Measurements from ENCODE around the gene SERPINB1. TPM values are rescaled to one million over a fixed set of nuclear protein-coding genes. Genes with fewer than 3 reads are reported as not detected.
A peak's percentile ranks its signal among the peaks of the same experiment; 100 is the strongest.

The SERPINB1 gene
- total and polyA plus RNA-seq, 9 of the 15 experiments (the other 6 are each of a cell fraction or from before 2014, with no cell fraction given) = 33.9 to 108 (median 63.8) TPM

GRCh38 chr6:2799936-2800527, 41.6 kb downstream of the SERPINB1 start (continued):
- TF ChIP-seq ZNF592 (IDR thresholded peaks at IDR 0.05) (peak; percentile 36; the same call in 1 of the 2 replicates), TFAM (CRISPR knock-in tag; conservative IDR thresholded peaks at IDR 0.05) (no peak), ZNF217 (CRISPR knock-in tag; IDR thresholded peaks at IDR 0.05) (no peak), E2F3 (CRISPR knock-in tag; IDR thresholded peaks at IDR 0.05) (no peak), ZNF239 (CRISPR knock-in tag; IDR thresholded peaks at IDR 0.05) (no peak), SMC3 (conservative IDR thresholded peaks at IDR 0.05; ENCODE audit: insufficient read depth, low read depth, low read length) (no peak), BCL6 (CRISPR knock-in tag; IDR thresholded peaks at IDR 0.05) (no peak), POU5F1 (IDR thresholded peaks at IDR 0.05; ENCODE audit: borderline replicate concordance, low read depth, low read length, partially characterized antibody) (no peak), E2F4 (CRISPR knock-in tag; IDR thresholded peaks at IDR 0.05; ENCODE audit: low read depth) (no peak), KAT7 (CRISPR knock-in tag; IDR thresholded peaks at IDR 0.05; ENCODE audit: borderline replicate concordance) (no peak), HEY1 (CRISPR knock-in tag; IDR thresholded peaks at IDR 0.05; ENCODE audit: borderline replicate concordance) (no peak), ZNF699 (CRISPR knock-in tag; IDR thresholded peaks at IDR 0.05; ENCODE audit: insufficient replicate concordance) (no peak), MCM7 (IDR thresholded peaks at IDR 0.05) (no peak), TBL1XR1 (IDR thresholded peaks at IDR 0.05; ENCODE audit: low read length in 2 of 2) (no peak), MCM2 (IDR thresholded peaks at IDR 0.05; ENCODE audit: low read depth) (no peak), JUN (IDR thresholded peaks at IDR 0.05; ENCODE audit: borderline replicate concordance, low read depth, low read length) (peak; percentile 73; the same call in 1 of the 2 replicates), JUN (CRISPR knock-in tag; IDR thresholded peaks at IDR 0.05; ENCODE audit: borderline replicate concordance) (no peak), BRD9 (IDR thresholded peaks at IDR 0.05; ENCODE audit: low read depth, partially characterized antibody) (no peak), RAD21 (CRISPR knock-in tag; conservative IDR thresholded peaks at IDR 0.05 in 1 of 2, IDR thresholded peaks at IDR 0.05 in 1 of 2) (no peak), ELK3 (CRISPR knock-in tag; IDR thresholded peaks at IDR 0.05) (no peak), CBX1 (IDR thresholded peaks at IDR 0.05; ENCODE audit: low read depth) (no peak), ZBTB12 (CRISPR knock-in tag; IDR thresholded peaks at IDR 0.05) (no peak), TRIM24 (IDR thresholded peaks at IDR 0.05) (no peak)
